CD4-positive, alpha-beta memory T cell (primary cell): ENCODE results near the gene KANK4. TPM values are rescaled to one million over a fixed set of nuclear protein-coding genes. Genes with fewer than 3 reads are reported as not detected.
A peak's percentile ranks its signal among the peaks of the same experiment; 100 is the strongest.

Experiments used
- CTCF ChIA-PET: fragments of 350-600 bp; sonication (Branson Sonifier 250); formaldehyde crosslinking; loops from one replicate; lab custom pipeline; 2021; ENCODE audit warnings: inconsistent platforms; ENCODE audit not compliant: partially characterized antibody; lab: Charles Lee
- POLR2A ChIA-PET: fragments of 350-600 bp; sonication (Branson Sonifier 250); formaldehyde crosslinking; loops from one replicate; lab custom pipeline; 2021; ENCODE audit not compliant: partially characterized antibody; lab: Charles Lee
- DNase-seq, 5 donors: peaks; one replicate each; pipeline versions ENCODE4 v3.0.0 to v3.0.0-alpha.2; 2020 to 2022; ENCODE audit warnings: mixed read lengths in 1 of 5
- H3K27ac ChIP-seq: one replicate; pipeline ENCODE4 v1.7.0; 2013; ENCODE audit warnings: low read depth, low read length
- H3K27me3 ChIP-seq: 2 replicates; pipeline ENCODE4 v1.7.0; 2013; ENCODE audit warnings: mild to moderate bottlenecking, low read length, moderate library complexity; ENCODE audit not compliant: insufficient read depth
- H3K36me3 ChIP-seq: 2 replicates; pipeline ENCODE4 v1.7.0; 2013; ENCODE audit warnings: mild to moderate bottlenecking, low read length, moderate library complexity; ENCODE audit not compliant: insufficient read depth
- H3K4me1 ChIP-seq: 2 replicates; pipeline ENCODE4 v1.7.0; 2013; ENCODE audit warnings: mild to moderate bottlenecking, low read length, moderate library complexity; ENCODE audit not compliant: insufficient read depth
- H3K4me3 ChIP-seq, 2 donors: one replicate each; pipeline ENCODE4 v1.7.0; 2013; ENCODE audit warnings: low read length in 2 of 2, mild to moderate bottlenecking in 1 of 2
- H3K9me3 ChIP-seq, 2 donors: one replicate each; pipeline ENCODE4 v1.7.0; 2013; ENCODE audit warnings: low read length in 2 of 2, control low read depth in 1 of 2; ENCODE audit not compliant: control insufficient read depth in 1 of 2
- H3K27ac Mint-ChIP-seq, 7 donors: one replicate each; pipeline ENCODE4 v1.8.0; 2020 to 2021; ENCODE audit warnings: mixed read lengths in 7 of 7, mild to moderate bottlenecking in 6 of 7, inconsistent platforms in 3 of 7, moderate library complexity in 3 of 7
- H3K27me3 Mint-ChIP-seq, 2 donors: one replicate each; pipeline ENCODE4 v1.8.0; 2020 to 2021; ENCODE audit warnings: mixed read lengths in 2 of 2
- H3K36me3 Mint-ChIP-seq, 2 donors: one replicate each; pipeline ENCODE4 v1.8.0; 2020 to 2021; ENCODE audit warnings: mixed read lengths in 2 of 2, inconsistent platforms in 1 of 2, mild to moderate bottlenecking in 1 of 2
- H3K4me1 Mint-ChIP-seq, 4 donors: one replicate each; pipeline ENCODE4 v1.8.0; 2020 to 2021; ENCODE audit warnings: mixed read lengths in 4 of 4, mild to moderate bottlenecking in 1 of 4
- H3K4me3 Mint-ChIP-seq, 8 donors: one replicate each; pipeline ENCODE4 v1.8.0; 2020 to 2021; ENCODE audit warnings: mixed read lengths in 8 of 8, mild to moderate bottlenecking in 7 of 8, moderate library complexity in 6 of 8, inconsistent platforms in 3 of 8
- H3K9me3 Mint-ChIP-seq, 8 donors: one replicate each; pipeline ENCODE4 v1.8.0; 2020 to 2021; ENCODE audit warnings: mixed read lengths in 8 of 8, mild to moderate bottlenecking in 5 of 8, inconsistent platforms in 3 of 8, moderate library complexity in 1 of 8
- intact Hi-C: fragments of 100-400 bp; cut with micrococcal nuclease; formaldehyde crosslinking; loops from one replicate; pipeline ENCODE4 v1.15.1; 2023
- polyA plus RNA-seq, 2 donors: library from polyadenylated mRNA; unstranded; fragments of 300-500 nt; fragmentation: Illumina TruSeq; gene quantifications; one replicate each; pipeline ENCODE4 v1.2.3, GENCODE V29; 2021
- total RNA-seq, 2 experiments: library from RNA; stranded (reverse); gene quantifications; one replicate each; pipeline ENCODE4 v1.2.3, GENCODE V29; 2021

Gene KANK4
- total and polyA plus RNA-seq, 4 experiments from 2014 or later: not detected

DNA sequence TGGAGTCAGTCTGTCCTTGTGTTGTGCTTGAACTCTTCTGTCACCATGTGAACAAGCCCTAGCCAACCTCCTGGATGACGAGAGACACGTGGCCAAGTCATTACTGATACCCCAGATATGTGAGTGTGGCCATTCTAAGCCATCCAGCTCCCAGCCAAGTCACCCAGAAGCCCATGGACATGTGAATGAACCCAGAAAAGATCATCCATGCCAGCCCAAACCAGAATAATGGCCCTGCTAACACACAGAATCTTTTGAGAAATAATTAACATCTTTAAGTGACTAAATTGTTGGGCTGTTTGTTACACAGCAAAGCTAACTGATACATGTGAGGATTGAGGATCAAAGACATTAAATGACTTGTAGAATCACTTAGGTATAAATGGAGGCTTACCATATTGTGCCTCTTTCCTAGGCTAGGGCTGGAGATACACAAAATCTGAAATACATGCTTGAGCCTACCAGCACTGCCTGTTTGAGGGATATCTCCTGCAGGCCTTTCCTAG is 38.2 kb downstream of the KANK4 start:
- H3K4me3 Mint-ChIP-seq: no peak overlapping the region
- POLR2A ChIA-PET: no interaction called here
- no peak for DNase-seq
- no peak overlapping the region for H3K4me3 ChIP-seq
- peaks cover under 1% of the 10 kb centered on the region for H3K27me3 ChIP-seq
- H3K27ac Mint-ChIP-seq: no peak overlapping the region
- peaks cover 14 to 20% of the 10 kb centered on the region in 2 donors for H3K27me3 Mint-ChIP-seq
- H3K9me3 ChIP-seq: no peaks in the 10 kb centered on the region
- intact Hi-C loops: no loop called here
- peaks cover 0 to 4% of the 10 kb centered on the region in 2 donors for H3K36me3 Mint-ChIP-seq
- H3K4me1 ChIP-seq: no peaks in the 10 kb centered on the region
- H3K27ac ChIP-seq: no peak overlapping the region
- H3K9me3 Mint-ChIP-seq: peaks cover 2 to 25% (median 10%) of the 10 kb centered on the region in 8 donors
- H3K36me3 ChIP-seq: no peaks in the 10 kb centered on the region
- H3K4me1 Mint-ChIP-seq: no peaks in the 10 kb centered on the region
- CTCF ChIA-PET: no interaction called here

DNA sequence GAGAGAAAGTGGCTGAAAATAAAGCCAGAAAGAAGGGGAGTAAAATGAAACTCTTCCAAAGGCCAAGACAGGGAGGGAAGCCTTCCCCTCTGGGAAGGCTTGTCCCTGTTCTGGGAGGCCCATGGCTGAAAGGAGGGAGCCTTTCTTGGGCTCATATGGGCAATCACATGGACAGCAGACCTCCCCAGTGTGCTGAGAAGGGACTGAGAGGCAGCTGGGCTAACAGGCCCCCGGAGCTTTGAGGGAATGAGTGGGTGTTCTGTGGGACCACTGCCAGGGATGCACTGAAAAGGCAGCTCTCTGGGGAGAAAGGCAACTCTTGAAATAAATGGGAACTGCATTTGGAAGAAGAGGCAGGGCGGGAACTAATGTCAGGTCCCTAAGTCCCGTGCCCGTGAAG is 39.1 kb downstream of the KANK4 start:
- intact Hi-C loops: no loop called here
- H3K36me3 ChIP-seq: no peaks in the 10 kb centered on the region
- H3K4me1 ChIP-seq: no peaks in the 10 kb centered on the region
- POLR2A ChIA-PET: no interaction called here
- CTCF ChIA-PET: no interaction called here
- no peak for DNase-seq
- Mint-ChIP-seq H3K4me3 (no peak overlapping the region), H3K27ac (no peak overlapping the region), H3K4me1 (no peaks in the 10 kb centered on the region), H3K27me3 (peaks cover 7 to 20% of the 10 kb centered on the region in 2 donors), H3K36me3 (peaks cover 0 to 4% of the 10 kb centered on the region in 2 donors), H3K9me3 (peaks cover 2 to 25% (median 10%) of the 10 kb centered on the region in 8 donors)
- H3K27me3 ChIP-seq: no peaks in the 10 kb centered on the region
- H3K9me3 ChIP-seq: no peaks in the 10 kb centered on the region
- H3K4me3 ChIP-seq: no peak overlapping the region
- H3K27ac ChIP-seq: no peak overlapping the region

DNA sequence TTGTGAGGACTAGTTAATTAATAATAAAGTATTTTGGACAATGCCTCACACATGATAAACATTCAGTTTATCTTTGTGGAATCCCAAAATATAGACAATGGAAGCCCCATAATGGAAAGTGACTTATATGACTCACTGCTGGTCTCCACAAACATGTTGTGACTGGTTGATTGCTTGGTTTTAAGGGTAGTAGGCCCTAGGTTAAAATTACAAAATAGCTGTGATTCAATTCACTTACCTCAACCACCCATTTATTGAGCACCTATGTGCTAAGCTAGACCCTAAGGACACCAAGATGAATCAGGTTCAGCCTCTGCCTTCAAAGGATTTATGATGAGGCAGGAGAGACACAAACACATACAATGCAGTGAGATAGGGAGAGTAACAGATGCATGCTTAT is 42.4 kb downstream of the KANK4 start:
- no peak overlapping the region for H3K27ac ChIP-seq
- no peaks in the 10 kb centered on the region for H3K9me3 ChIP-seq
- H3K36me3 ChIP-seq: no peaks in the 10 kb centered on the region
- Mint-ChIP-seq H3K4me1 (peaks cover 9 to 23% (median 14%) of the 10 kb centered on the region in 4 donors), H3K9me3 (peaks cover 2 to 25% (median 10%) of the 10 kb centered on the region in 8 donors), H3K4me3 (no peak overlapping the region), H3K27ac (no peak overlapping the region), H3K27me3 (peaks cover 0 to 6% of the 10 kb centered on the region in 2 donors), H3K36me3 (peaks cover 0 to 4% of the 10 kb centered on the region in 2 donors)
- POLR2A ChIA-PET: no interaction called here
- peaks cover 13% of the 10 kb centered on the region for H3K4me1 ChIP-seq
- no peaks in the 10 kb centered on the region for H3K27me3 ChIP-seq
- intact Hi-C loops: no loop called here
- no peak for DNase-seq
- CTCF ChIA-PET: no interaction called here
- H3K4me3 ChIP-seq: no peak overlapping the region

DNA sequence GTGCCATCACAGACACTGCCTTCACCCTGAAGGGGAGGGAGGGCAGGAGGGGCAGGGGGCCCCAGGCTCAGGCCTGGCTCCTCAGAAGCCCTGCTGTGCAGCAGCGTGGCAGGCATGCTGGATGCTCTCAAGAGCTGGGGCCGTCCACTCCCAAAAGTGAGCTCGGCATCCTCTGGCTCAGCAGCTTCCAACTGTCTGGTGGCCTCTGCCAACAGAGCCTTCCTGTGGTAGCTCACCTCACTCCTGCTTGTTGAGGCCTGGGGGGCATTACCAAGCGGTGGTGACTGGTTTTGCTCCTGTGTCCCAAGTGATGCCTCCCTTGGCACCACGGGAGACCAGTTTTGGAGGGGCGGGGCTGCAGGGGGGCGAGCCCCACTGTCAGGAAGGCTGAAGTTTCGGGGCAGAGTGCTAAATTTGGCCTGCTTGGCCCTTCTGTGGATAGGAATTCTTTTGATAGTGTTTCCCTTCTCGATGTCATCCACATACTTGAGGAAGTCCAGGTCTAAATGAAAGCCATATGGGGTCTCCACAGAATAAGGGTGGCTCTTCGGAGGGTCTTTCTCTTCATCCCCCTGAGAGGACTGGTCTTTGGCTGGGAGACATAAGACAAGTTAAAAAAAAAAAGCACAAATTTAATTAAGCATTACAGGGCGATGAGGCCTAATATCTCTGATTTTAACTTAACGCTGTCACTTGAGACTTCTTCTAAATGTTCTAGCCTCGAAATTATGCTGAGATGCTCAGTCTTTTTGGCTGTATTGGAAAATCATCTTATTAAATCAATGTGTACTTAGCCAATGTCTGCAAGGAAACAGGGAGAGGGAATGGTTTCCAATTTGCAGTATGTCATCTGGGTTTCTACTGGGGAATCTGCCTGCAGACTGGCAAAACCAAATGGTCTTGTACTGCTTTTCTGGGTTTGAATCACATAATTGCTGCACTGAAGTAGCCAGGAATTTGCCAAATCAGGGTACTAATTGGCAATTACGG is 44.4 kb downstream of the KANK4 start:
- ChIA-PET POLR2A (no interaction called here), CTCF (interaction anchor here (0.9 to 1.0 kb wide), 2 partner anchors 10 to 17 kb away, joined by 3 to 4 read pairs; no protein-coding TSS in a partner anchor)
- Mint-ChIP-seq H3K36me3 (peaks cover 0 to 4% of the 10 kb centered on the region in 2 donors), H3K27ac (no peak overlapping the region), H3K4me1 (peaks cover 16 to 36% (median 23%) of the 10 kb centered on the region in 4 donors), H3K27me3 (peaks cover 0 to 5% of the 10 kb centered on the region in 2 donors), H3K9me3 (peaks cover 2 to 22% (median 10%) of the 10 kb centered on the region in 8 donors), H3K4me3 (no peak overlapping the region)
- Histone ChIP-seq H3K4me3 (no peak overlapping the region), H3K36me3 (no peaks in the 10 kb centered on the region), H3K4me1 (peaks cover 20% of the 10 kb centered on the region), H3K27ac (no peak overlapping the region), H3K9me3 (no peaks in the 10 kb centered on the region), H3K27me3 (no peaks in the 10 kb centered on the region)
- no peak for DNase-seq
- intact Hi-C loops: loop anchor here (5.0 kb wide), 1 partner anchor 133 kb away; no protein-coding TSS in a partner anchor

DNA sequence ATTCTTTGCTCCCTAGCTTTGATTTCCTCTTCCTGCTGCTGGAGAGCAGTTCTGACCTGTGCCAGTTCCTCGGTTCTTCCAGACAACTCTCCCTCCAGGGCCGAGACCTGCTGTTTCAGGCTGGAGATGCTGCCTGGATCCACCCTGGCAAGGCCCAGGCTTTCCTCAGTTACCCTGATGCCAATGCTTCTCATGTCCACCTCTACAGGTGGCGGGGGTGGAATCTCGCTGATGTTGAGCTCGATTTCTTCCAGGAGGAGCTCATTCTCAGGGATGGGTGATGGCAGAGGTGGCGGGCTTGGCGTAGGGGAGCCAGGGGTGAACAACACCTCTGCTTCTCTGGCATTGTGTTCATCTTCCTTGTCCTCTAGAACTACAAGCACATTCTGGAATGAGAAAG is 45.3 kb downstream of the KANK4 start:
- Mint-ChIP-seq H3K27me3 (peaks cover 0 to 5% of the 10 kb centered on the region in 2 donors), H3K36me3 (peaks cover 0 to 4% of the 10 kb centered on the region in 2 donors), H3K9me3 (peaks cover 2 to 15% (median 10%) of the 10 kb centered on the region in 8 donors), H3K27ac (peak overlapping the region in 2 of 7 donors; percentile 12 to 72), H3K4me1 (peaks cover 16 to 36% (median 23%) of the 10 kb centered on the region in 4 donors), H3K4me3 (no peak overlapping the region)
- Histone ChIP-seq H3K36me3 (no peaks in the 10 kb centered on the region), H3K9me3 (no peaks in the 10 kb centered on the region), H3K4me1 (peaks cover 20% of the 10 kb centered on the region), H3K4me3 (no peak overlapping the region), H3K27ac (no peak overlapping the region), H3K27me3 (no peaks in the 10 kb centered on the region)
- intact Hi-C loops: loop anchor here (2.0 to 5.0 kb wide), 2 partner anchors 23 to 133 kb away; no protein-coding TSS in a partner anchor
- CTCF ChIA-PET: interaction anchor here (0.9 to 1.0 kb wide), 2 partner anchors 11 to 17 kb away, joined by 3 to 4 read pairs; no protein-coding TSS in a partner anchor
- DNase-seq: no peak
- POLR2A ChIA-PET: interaction anchor here (1.2 to 1.7 kb wide), 2 partner anchors 9 to 162 kb away, joined by 3 to 4 read pairs; no protein-coding TSS in a partner anchor

DNA sequence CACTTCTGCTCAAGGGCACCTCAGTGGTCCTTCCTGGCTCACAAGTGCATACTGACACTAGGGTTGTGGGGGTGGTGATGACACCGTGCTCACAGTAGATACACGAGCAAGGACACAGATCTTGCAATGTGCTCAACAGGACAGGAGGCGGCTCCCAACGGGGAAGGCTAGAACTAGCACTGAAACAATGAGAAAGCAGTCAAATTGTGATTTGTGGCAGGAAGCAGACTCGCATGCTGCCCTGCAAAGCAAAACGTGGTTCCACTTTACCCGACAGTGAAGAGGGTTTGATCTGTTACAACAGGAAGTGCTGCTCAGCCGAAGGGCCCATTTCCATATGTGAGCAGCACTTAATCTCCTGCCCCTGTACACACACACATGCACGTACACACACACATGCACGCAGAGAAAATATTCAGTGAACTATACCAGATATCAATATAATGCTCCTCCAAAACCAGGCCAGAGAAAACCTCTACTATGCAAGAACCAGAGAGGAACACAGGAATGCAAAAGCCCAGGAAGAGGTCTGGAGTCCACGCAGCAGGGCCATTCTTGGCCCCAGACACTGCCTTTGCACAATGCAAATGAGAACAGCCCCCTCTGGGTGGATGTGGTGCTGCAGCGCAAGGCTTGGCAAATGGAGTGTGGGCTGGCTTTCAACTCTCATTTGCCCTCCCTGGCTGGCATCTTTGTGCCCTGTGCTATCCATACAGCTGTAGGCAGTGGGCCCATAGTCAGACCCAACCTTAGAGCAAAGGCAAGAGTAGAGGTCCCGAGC is 47.1 kb downstream of the KANK4 start:
- ChIA-PET POLR2A (interaction anchor here (1.4 to 1.7 kb wide), 2 partner anchors 11 to 165 kb away, joined by 4 read pairs; partner anchors contain the start of gene USP1), CTCF (no interaction called here)
- Histone ChIP-seq H3K27me3 (no peaks in the 10 kb centered on the region), H3K27ac (peak overlapping the region; percentile 6), H3K36me3 (no peaks in the 10 kb centered on the region), H3K4me3 (peak overlapping the region; percentile 2 to 6), H3K4me1 (peaks cover 20% of the 10 kb centered on the region), H3K9me3 (no peaks in the 10 kb centered on the region)
- Mint-ChIP-seq H3K9me3 (peaks cover 0 to 4% (median 3%) of the 10 kb centered on the region in 8 donors), H3K36me3 (no peaks in the 10 kb centered on the region), H3K27me3 (peaks cover 0 to 3% of the 10 kb centered on the region in 2 donors), H3K27ac (peak overlapping the region; percentile 17 to 95 (median 90)), H3K4me3 (peak overlapping the region in 7 of 8 donors; percentile 44 to 73 (median 63)), H3K4me1 (peaks cover 16 to 36% (median 23%) of the 10 kb centered on the region in 4 donors)
- peak; percentile 47 to 69 (median 62) for DNase-seq
- intact Hi-C loops: loop anchor here (2.0 to 5.0 kb wide), 2 partner anchors 25 to 135 kb away; no protein-coding TSS in a partner anchor
